HG02938 (cell line): ENCODE results near the gene APPL2.
"Not testable (repeated sequence)": the region's sequence is repeated elsewhere in the genome, so short reads cannot be mapped to it uniquely, and the experiment has no call there.

Source experiments
- ATAC-seq: cut with Tn5 transposase; IDR thresholded peaks from one replicate; pipeline ENCODE4 v1.9.1; 2021; ENCODE audit warnings: mild to moderate bottlenecking, moderate library complexity; ENCODE audit not compliant: unreplicated experiment

Gene APPL2

DNA sequence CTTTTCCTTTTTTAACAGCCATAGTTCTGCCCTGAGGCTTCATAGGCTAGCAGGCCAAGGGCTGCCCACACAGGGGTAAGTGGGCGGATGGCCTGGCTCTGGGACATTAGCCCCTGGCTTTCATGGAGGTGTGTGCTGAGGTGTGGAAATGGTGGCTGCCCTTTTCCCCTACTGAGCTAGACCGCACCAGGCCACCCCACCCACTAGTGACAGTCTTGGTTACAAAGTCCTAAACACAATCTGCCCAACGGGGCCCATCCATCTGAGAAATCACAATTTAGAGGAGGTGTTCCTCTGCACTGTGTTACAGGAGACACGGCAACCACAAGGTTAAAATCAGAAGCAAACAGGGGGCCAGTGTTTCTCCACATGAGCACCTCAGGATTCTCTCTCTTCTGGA is 35.6 kb downstream of the APPL2 start:
- no peak for ATAC-seq

DNA sequence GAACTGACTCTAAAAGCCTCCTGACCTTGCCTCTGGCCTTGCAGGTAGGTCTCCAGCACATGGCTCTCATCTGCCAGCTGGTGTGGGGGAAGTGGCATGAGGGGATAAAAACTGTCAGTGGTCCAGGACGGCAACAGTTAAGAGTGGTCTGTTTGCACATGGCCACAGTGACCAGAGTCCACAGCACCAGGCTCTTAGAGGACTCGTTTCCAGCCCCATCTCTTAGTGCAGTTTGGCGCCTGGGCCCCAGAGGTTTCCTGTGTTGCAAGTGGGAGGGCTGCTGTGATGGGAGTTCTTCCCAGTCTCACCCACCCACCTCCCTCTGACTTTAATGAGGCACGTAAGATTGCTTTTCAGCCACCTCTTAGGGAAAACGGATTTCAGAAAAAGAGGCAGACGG is 37.0 kb downstream of the APPL2 start:
- ATAC-seq, result no peak

DNA sequence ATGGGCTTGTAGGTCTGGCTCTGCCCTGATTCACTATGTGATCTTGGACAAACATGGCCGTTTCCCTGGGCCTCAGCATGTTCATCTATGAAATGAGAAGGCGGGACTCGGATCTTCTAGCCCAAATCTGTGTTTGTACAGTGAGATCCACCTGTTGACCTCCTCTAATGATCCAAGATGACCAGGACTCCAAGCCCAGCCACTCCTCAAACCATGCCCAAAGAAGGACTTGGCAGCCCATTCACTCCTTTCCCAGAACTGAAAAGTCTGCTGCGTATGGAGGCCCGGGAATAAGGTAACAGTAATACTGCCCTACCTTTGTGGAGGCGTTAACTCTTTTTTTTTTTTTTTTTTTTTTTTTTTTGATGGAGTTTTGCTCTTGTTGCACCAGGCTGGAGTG is 39.9 kb downstream of the APPL2 start:
- no peak for ATAC-seq

GRCh38 chr12:105194947-105195346 is 41.0 kb downstream of the APPL2 start:
- no peak for ATAC-seq

GRCh38 chr12:105192624-105193225 is 43.2 kb downstream of the APPL2 start:
- no peak for ATAC-seq

- no peak for ATAC-seq
These were observed 45.4 kb downstream of the APPL2 start for GRCh38 chr12:105190530-105190929.

GRCh38 chr12:105189293-105189692 is 46.7 kb downstream of the APPL2 start:
- ATAC-seq, result no peak

GRCh38 chr12:105183976-105184375 is 52.0 kb downstream of the APPL2 start:
- not testable (repeated sequence) for ATAC-seq

GRCh38 chr12:105183406-105183805 is 52.6 kb downstream of the APPL2 start:
- ATAC-seq, result not testable (repeated sequence)

DNA sequence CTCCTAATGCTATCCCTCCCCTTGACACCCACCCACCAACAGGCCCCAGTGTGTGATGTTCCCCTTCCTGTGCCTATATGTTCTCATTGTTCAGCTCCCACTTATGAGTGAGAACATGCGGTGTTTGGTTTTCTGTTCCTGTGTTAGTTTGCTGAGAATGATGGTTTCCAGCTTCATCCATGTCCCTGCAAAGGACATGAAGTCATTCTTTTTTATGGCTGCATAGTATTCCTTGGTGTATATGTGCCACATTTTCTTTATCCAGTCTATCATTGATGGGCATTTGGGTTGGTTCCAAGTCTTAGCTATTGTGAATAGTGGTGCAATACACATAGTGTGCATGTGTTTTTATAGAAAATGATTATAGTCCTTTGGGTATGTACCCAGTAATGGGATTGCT is 56.9 kb downstream of the APPL2 start:
- not testable (repeated sequence) for ATAC-seq

GRCh38 chr12:105177208-105177607 is 58.8 kb downstream of the APPL2 start:
- no peak for ATAC-seq

DNA sequence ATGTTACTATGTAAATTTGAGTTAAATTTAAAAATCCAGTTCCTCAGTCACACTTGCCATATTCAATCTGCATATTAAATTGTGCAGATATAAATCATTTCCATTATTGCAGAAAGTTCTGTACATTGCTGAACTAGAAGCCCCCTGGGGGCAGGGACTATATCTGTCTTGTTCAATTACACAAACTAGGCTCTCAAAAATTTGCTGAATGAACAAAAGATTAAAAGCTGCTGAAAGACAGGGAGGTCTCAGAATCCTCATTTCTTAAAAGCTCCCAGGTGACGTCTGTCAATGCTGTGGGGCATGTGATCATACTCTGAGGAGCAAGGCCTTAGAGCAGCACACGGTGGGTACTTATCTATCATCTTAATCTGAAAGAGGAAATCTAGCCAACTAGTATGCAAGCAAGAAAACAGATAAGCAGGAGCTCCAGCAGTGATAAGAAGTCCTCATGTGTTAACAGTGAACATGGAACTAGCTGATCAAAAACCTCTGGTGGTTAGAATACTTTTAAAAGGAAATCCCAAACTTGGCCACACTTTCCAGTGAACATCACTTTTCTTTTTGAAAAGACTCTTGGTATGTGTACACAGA is 60.5 kb downstream of the APPL2 start:
- no peak for ATAC-seq

DNA sequence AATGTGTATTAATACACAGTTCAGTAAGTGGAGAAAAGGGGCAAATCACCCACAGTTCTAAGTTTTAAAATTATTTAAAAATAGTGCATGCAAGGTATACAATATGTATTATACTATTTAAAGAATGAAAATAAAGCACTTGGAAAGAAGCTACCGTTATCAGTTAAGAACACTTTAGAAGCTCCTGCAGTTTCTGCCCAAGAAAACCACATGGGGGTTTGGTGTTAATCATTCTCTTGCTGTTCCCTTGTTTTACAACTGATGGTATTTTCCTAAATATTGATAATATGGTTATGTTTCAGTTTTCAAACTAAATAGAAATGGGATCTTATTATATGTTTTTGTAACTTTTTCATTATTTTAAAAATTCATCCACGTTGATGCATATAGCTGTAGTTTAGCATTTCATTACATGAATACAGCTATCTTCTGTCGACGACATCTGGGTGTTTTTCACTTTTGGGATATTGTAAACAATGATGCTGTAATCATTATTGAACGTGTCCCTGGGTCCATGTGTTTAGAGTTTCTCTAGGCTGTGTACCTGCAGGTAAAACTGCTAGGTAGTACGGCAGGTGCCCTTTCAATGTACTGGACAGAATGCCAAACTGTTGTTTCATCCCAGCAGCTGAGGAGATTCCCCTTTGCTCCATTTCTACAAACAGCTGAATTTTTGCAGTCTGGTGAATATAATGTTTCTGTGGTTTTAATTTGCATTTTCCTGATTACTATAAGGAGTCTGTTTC is 64.1 kb downstream of the APPL2 start:
- ATAC-seq, result no peak

- ATAC-seq, result no peak
These were observed 65.8 kb downstream of the APPL2 start for GRCh38 chr12:105170139-105170538.

GRCh38 chr12:105168006-105168405 is 68.0 kb downstream of the APPL2 start:
- ATAC-seq, result no peak

DNA sequence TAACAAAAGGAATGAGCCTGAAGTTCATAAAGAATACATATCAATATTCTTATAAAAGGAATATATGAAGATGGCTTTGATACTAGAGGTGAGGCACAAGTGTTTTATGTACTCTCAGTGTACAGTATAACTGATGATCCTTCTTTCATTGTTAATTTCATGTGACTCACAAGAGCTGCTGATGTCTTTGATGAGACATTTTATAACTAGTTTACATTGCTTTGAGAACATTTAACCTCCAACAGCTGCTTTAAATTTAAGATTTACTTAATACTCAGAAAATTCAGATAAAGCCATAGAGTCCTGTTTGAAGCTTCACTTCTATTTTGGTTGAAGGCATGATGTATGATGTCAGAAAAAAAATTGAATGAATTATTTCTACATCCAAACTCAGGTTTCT is 68.6 kb downstream of the APPL2 start:
- ATAC-seq, result no peak

- ATAC-seq, result no peak
These were observed 69.2 kb downstream of the APPL2 start for GRCh38 chr12:105166736-105167135.

GRCh38 chr12:105164068-105164467 is 71.9 kb downstream of the APPL2 start:
- ATAC-seq, result no peak

DNA sequence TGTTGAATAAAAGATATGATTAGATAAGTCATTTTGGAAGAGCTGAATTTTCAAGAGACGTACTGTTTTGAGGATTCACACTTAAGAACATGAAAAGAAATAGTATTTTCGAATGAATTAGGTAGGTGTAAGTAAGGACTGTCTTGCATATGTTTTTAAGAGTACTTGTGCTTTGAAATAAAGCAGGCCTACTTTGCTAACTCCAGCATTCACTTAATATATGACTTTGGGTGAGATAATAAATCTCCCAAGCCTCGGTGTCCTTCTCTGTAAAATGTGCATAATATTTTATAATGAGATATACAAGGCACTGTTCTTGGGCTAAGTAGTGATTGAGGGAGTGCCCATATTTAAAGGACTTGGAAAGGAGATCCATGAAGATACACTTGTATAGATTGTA is 73.8 kb downstream of the APPL2 start:
- no peak for ATAC-seq

DNA sequence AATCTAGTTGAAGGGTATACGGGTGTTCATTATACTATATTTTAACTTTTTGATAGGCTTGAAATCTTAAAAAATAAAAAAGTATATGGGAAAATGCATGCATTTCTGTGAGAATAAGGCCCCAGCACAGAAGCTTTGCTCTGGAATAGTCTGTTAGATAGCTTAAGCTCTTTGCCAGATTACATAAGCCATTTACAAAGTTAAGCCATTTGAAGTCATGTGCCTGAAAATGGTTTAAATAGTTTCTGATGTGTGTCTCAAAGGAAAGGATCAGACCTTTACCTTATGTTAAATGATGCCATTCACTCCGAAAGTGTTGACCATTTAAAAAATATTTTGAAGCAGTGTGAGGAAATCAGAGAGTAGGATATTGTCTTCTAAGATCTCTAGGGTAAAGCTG is 77.1 kb downstream of the APPL2 start:
- no peak for ATAC-seq

DNA sequence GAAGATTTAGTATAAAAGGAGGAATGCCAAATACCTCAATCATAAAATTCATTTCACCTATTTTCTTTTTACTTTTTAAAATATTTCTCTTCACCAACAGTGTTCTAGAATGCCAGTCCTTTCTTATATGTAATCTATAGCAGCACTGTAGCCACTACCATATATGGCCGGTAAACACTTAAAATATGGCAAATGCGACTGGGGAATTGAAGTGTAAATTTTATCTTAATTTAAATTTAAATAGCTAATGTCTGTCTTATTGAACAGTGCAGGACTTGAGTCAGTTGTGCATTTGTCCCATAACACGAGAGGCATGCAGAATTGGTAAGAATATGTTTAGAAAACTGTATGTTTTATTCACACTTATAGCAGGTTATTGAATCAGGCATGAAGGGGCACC is 78.4 kb downstream of the APPL2 start:
- no peak for ATAC-seq

DNA sequence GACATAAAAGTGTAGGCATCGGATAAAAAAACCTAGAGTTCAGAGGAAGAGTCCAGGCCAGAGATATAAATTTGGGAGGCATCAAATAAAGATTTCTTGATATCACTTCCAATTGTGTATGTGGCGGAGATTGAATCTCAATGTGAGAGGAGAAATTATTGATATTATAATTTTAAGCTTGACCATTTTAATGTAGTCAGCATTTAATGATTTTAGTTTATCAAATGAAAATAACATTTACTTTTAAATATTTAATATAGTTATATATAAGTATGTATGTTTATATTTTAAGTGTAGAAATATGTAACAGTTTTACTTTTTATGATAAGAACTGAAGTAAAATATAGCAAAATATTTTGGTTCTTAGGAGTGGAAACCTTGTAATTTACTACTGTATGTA is 79.7 kb downstream of the APPL2 start:
- no peak for ATAC-seq
